MCF 10A (cell line): ENCODE data around the gene CSPG5. TPM values are rescaled to one million over a fixed set of nuclear protein-coding genes. Genes with fewer than 3 reads are reported as not detected.

Experiments
- BruUV-seq: library from RNA; stranded (reverse); fragments of 400-500 nt; replicated peaks from 2 replicates; lab custom pipeline; 2021; lab: Mats Ljungman, UMichigan
- CTCF ChIA-PET: fragments of 300-600 bp; sonication (Branson Sonifier 250); formaldehyde crosslinking; extraction: SDS; loops from one replicate; lab custom pipeline; 2021; ENCODE audit warnings: antibody characterized with exemption, inconsistent platforms; lab: Yijun Ruan, JAX
- POLR2A ChIA-PET: fragments of 300-600, 350-650 bp; sonication (Branson Sonifier 250); formaldehyde crosslinking; extraction: SDS; loops from one replicate; lab custom pipeline; 2020; ENCODE audit warnings: antibody characterized with exemption, inconsistent platforms; lab: Yijun Ruan, JAX
- DNase-seq: peaks from one replicate; pipeline ENCODE4 v3.0.0-alpha.2; 2018; ENCODE audit not compliant: unreplicated experiment
- H3K27ac Mint-ChIP-seq: one replicate; pipeline ENCODE4 v1.8.0; 2022; ENCODE audit warnings: mild to moderate bottlenecking, low read depth, mixed read lengths; ENCODE audit not compliant: unreplicated experiment
- H3K27me3 Mint-ChIP-seq: one replicate; pipeline ENCODE4 v1.8.0; 2022; ENCODE audit warnings: mixed read lengths; ENCODE audit not compliant: insufficient read depth, unreplicated experiment
- H3K36me3 Mint-ChIP-seq: one replicate; pipeline ENCODE4 v1.8.0; 2022; ENCODE audit warnings: mild to moderate bottlenecking, moderate library complexity, mixed read lengths; ENCODE audit not compliant: insufficient read depth, unreplicated experiment
- H3K4me1 Mint-ChIP-seq: one replicate; pipeline ENCODE4 v1.8.0; 2022; ENCODE audit warnings: mixed read lengths; ENCODE audit not compliant: insufficient read depth, unreplicated experiment
- H3K4me3 Mint-ChIP-seq: one replicate; pipeline ENCODE4 v1.8.0; 2022; ENCODE audit warnings: mild to moderate bottlenecking, moderate library complexity, mixed read lengths; ENCODE audit not compliant: unreplicated experiment
- H3K9me3 Mint-ChIP-seq: one replicate; pipeline ENCODE4 v1.8.0; 2022; ENCODE audit warnings: mixed read lengths; ENCODE audit not compliant: unreplicated experiment
- intact Hi-C: fragments of 100-400 bp; cut with micrococcal nuclease; formaldehyde crosslinking; loops from 2 replicates; pipeline ENCODE4 v1.14.1; 2022
- total RNA-seq: library from RNA; stranded (reverse); gene quantifications from 2 replicates; pipeline ENCODE4 v1.2.3, GENCODE V29; 2022
- TF ChIP-seq, protein P1 (sequence below): fragments of 200-600 bp; IDR thresholded peaks from one replicate; pipeline ENCODE4 v1.8.0; 2022; ENCODE audit warnings: antibody characterized with exemption, mild to moderate bottlenecking; ENCODE audit not compliant: unreplicated experiment

The CSPG5 gene
- total RNA-seq, 1 experiment from 2014 or later = 0.44 TPM

DNA sequence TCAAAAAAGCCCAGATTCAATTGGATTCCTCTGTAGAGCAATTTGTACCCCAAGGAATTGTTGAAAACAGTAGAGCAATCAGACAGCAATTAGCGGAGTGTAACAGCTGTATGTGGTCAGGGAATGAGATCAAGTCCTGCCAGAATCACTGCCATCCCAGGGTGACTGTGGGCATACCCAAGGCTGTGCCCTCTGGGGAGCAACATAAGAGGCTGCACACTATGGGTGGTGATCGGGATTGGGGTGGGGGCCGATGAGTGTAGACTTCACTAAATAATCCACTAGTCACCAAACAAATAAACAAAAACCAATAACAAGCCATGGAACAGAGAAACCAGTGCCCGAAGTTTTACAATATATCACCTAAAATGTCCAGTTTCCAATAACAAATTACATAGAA, 53.0 kb downstream of the CSPG5 start:
- BruUV-seq = no TSS peak
- no peaks in the 10 kb centered on the region for H3K36me3 Mint-ChIP-seq
- H3K4me1 Mint-ChIP-seq = peaks cover 7% of the 10 kb centered on the region
- TF ChIP-seq, protein P1, sequence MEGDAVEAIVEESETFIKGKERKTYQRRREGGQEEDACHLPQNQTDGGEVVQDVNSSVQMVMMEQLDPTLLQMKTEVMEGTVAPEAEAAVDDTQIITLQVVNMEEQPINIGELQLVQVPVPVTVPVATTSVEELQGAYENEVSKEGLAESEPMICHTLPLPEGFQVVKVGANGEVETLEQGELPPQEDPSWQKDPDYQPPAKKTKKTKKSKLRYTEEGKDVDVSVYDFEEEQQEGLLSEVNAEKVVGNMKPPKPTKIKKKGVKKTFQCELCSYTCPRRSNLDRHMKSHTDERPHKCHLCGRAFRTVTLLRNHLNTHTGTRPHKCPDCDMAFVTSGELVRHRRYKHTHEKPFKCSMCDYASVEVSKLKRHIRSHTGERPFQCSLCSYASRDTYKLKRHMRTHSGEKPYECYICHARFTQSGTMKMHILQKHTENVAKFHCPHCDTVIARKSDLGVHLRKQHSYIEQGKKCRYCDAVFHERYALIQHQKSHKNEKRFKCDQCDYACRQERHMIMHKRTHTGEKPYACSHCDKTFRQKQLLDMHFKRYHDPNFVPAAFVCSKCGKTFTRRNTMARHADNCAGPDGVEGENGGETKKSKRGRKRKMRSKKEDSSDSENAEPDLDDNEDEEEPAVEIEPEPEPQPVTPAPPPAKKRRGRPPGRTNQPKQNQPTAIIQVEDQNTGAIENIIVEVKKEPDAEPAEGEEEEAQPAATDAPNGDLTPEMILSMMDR = no peak
- DNase-seq = no peak
- ChIA-PET CTCF (no interaction called here), POLR2A (interaction anchor here (0.7 kb wide), 1 partner anchor 52 kb away, joined by 3 read pairs; no protein-coding TSS in a partner anchor)
- no peaks in the 10 kb centered on the region for H3K9me3 Mint-ChIP-seq
- intact Hi-C loops = no loop called here
- H3K27ac Mint-ChIP-seq = no peak overlapping the region
- H3K4me3 Mint-ChIP-seq = no peak overlapping the region
- no peaks in the 10 kb centered on the region for H3K27me3 Mint-ChIP-seq

DNA sequence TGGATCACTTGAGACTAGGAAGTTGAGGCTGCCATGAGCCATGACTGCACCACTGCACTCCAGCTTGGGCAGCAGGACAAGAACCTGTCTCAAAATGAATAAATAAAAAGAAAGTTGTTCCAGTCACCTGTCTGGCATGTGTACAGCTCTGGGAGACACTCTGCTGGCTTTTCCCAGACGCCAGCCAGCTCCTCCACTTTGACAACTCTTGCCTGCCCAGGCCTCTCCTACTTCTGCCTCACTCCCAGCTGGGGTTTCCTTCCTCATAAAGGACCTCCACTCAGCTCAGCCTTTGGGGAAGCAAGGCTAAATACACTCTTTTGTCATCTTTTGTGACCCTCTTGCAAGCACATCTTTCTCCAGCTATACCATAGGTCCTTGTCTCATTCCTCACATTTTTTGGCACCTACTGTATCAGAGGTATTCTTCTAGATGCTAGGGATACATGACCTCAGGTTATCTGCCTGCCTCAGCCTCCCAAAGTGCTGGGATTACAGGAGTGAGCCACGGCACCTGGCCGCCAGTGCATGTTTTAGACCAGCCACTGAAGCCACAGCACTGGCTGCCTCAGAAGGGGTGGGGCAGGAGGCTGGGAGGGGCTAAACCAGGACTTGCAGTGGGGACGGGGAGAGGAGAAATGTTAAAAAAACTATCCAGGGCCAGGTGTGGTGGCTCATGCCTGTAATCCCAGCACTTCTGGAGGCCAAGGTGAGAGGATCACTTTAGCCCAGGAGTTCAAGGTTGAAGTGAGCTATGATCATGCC, 55.2 kb downstream of the CSPG5 start:
- TF ChIP-seq, protein P1 = no peak
- H3K27me3 Mint-ChIP-seq = no peaks in the 10 kb centered on the region
- H3K9me3 Mint-ChIP-seq = no peaks in the 10 kb centered on the region
- no peak overlapping the region for H3K27ac Mint-ChIP-seq
- no peaks in the 10 kb centered on the region for H3K36me3 Mint-ChIP-seq
- ChIA-PET CTCF (interaction anchor here (0.6 to 3.7 kb wide), 13 partner anchors 11 to 1888 kb away, joined by 3 to 43 read pairs (median 5); partner anchors contain the start of gene RHOA), POLR2A (interaction anchor here (0.9 kb wide), 1 partner anchor 101 kb away, joined by 3 read pairs; no protein-coding TSS in a partner anchor)
- intact Hi-C loops = loop anchor here (5.0 kb wide), 3 partner anchors 144 to 634 kb away; partner anchors contain the start of gene DHX30
- DNase-seq = no peak
- peaks cover 7% of the 10 kb centered on the region for H3K4me1 Mint-ChIP-seq
- H3K4me3 Mint-ChIP-seq = no peak overlapping the region
- BruUV-seq = no TSS peak

DNA sequence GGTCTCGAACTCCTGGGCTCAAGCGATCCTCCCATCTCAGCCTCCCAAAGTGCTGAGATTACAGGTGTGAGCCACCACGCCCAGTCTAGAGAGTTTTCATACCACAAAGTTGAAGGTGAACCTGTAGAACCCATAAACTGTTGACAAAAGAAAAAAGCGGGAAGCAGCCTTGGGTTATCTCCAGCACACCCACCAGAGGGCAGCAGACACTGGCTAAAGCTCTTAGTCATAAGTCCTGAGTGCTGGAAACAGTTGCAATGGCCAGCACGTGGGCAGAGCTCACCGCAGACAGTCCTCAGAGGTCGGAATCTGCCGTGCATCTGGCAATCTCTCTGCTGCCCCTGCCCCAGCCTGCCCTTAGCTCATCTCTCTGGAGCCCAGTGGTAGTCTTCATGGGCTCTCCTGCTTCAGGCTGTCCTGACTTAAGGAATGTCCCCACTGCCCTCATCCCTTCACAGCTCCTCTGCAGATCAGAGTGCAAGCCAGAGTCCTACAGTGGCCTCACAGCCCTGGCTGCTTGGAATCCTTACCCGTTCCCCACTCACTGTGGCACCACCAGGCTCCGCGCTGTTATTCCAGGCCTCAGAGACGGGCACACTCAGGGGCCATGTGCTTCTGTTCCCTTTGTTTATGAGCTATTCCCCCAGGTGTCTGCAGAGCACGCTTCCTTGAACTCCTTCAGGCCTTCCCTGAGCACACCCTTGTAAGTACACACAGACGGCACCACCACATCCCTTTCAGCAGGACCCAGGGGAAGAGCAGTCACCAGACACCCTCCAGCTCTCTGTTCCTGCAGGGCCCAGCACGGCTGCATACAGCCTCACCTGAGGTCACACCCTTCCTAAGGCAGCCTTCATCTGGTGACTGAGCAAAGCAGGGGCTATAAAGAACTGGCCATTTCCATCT, 56.3 kb downstream of the CSPG5 start:
- H3K36me3 Mint-ChIP-seq = no peaks in the 10 kb centered on the region
- H3K27me3 Mint-ChIP-seq = no peaks in the 10 kb centered on the region
- H3K9me3 Mint-ChIP-seq = no peaks in the 10 kb centered on the region
- peak; percentile 87 for DNase-seq
- POLR2A ChIA-PET = interaction anchor here (0.5 to 1.2 kb wide), 8 partner anchors 11 to 280 kb away, joined by 3 to 7 read pairs (median 4); partner anchors contain the start of gene SCAP
- H3K4me1 Mint-ChIP-seq = no peaks in the 10 kb centered on the region
- intact Hi-C loops = loop anchor here (1.0 to 5.0 kb wide), 4 partner anchors 145 to 635 kb away; partner anchors contain the start of gene DHX30
- TF ChIP-seq, protein P1 = peak; percentile 87
- BruUV-seq = no TSS peak
- H3K4me3 Mint-ChIP-seq = no peak overlapping the region
- no peak overlapping the region for H3K27ac Mint-ChIP-seq
- CTCF ChIA-PET = interaction anchor here (0.5 to 3.7 kb wide), 43 partner anchors 8 to 629 kb away, joined by 3 to 43 read pairs (median 4); partner anchors contain the start of gene ELP6
